Cardiac muscle cell (in vitro differentiated cells and primary cell): ENCODE measurements around the gene CDC40. TPM values are rescaled to one million over a fixed set of nuclear protein-coding genes. Genes with fewer than 3 reads are reported as not detected.

Experiments
- DNase-seq, 2 donors: peaks; one replicate each; pipeline versions ENCODE4 v3.0.0 to v3.0.0-alpha.2; 2010 to 2017; ENCODE audit warnings: low read depth in 1 of 2, low spot score in 1 of 2
- H3K27ac ChIP-seq: fragments of 200-600 bp; sonication (generic); 2 replicates; pipeline ENCODE4 v1.5.1; 2016
- H3K27me3 ChIP-seq: fragments of 200-600 bp; sonication (generic); 2 replicates; pipeline ENCODE4 v1.6.0; 2016; ENCODE audit warnings: control low read depth
- H3K36me3 ChIP-seq: fragments of 200-600 bp; sonication (generic); 2 replicates; pipeline ENCODE4 v1.5.1; 2016; ENCODE audit warnings: control low read depth
- H3K4me1 ChIP-seq: fragments of 200-600 bp; sonication (generic); 2 replicates; pipeline ENCODE4 v1.8.1; 2017; ENCODE audit warnings: low read depth, mild to moderate bottlenecking, mixed run types
- H3K4me3 ChIP-seq: fragments of 200-600 bp; sonication (generic); 2 replicates; pipeline ENCODE4 v1.5.1; 2016; ENCODE audit warnings: mild to moderate bottlenecking
- H3K9me3 ChIP-seq: fragments of 200-600 bp; sonication (generic); 2 replicates; pipeline ENCODE4 v1.5.1; 2017; ENCODE audit warnings: low read depth, mild to moderate bottlenecking, control low read depth
- polyA plus RNA-seq: library from polyadenylated mRNA; unstranded; fragments of >200 nt; fragmentation: Nextera tagmentation; extraction: Ambion mirVana; gene quantifications from 2 replicates; pipeline ENCODE4 v1.2.1, GENCODE V29; 2016
- total RNA-seq: library from RNA; depleted of rRNA; stranded (reverse); fragments of >200 nt; gene quantifications from 2 replicates; pipeline ENCODE4 v1.2.3, GENCODE V29; 2016
- TF ChIP-seq, protein P1 (sequence below): IDR thresholded peaks from 2 replicates; pipeline ENCODE4 v1.5.1; 2012; ENCODE audit warnings: low read depth, mild to moderate bottlenecking, low read length

Gene CDC40
- total and polyA plus RNA-seq, 2 experiments from 2014 or later, result 13.5 to 13.6 TPM

DNA sequence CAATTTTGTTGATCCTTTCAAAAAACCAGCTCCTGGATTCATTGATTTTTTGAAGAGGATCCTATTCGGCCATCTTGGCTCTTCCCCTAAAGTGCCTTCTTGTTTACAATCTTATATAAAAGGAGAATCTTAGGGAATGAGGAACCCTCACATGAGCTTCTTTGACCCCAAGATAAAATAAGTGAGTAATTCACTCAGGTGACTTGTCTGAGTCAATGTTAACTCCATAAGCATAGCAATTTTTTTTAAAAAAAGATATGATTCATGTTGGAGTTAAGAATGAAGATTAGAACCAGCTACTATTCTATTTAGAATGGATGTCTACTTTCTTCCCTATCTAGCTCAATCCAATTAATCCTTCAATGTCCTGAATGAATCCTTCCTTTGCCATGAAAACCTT is 21.7 kb upstream of the CDC40 start:
- no peak overlapping the region for H3K27ac ChIP-seq
- TF ChIP-seq, protein P1, sequence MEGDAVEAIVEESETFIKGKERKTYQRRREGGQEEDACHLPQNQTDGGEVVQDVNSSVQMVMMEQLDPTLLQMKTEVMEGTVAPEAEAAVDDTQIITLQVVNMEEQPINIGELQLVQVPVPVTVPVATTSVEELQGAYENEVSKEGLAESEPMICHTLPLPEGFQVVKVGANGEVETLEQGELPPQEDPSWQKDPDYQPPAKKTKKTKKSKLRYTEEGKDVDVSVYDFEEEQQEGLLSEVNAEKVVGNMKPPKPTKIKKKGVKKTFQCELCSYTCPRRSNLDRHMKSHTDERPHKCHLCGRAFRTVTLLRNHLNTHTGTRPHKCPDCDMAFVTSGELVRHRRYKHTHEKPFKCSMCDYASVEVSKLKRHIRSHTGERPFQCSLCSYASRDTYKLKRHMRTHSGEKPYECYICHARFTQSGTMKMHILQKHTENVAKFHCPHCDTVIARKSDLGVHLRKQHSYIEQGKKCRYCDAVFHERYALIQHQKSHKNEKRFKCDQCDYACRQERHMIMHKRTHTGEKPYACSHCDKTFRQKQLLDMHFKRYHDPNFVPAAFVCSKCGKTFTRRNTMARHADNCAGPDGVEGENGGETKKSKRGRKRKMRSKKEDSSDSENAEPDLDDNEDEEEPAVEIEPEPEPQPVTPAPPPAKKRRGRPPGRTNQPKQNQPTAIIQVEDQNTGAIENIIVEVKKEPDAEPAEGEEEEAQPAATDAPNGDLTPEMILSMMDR, result no peak
- no peaks in the 10 kb centered on the region for H3K27me3 ChIP-seq
- no peaks in the 10 kb centered on the region for H3K9me3 ChIP-seq
- no peak overlapping the region for H3K4me3 ChIP-seq
- DNase-seq, result no peak
- no peaks in the 10 kb centered on the region for H3K4me1 ChIP-seq
- no peaks in the 10 kb centered on the region for H3K36me3 ChIP-seq

DNA sequence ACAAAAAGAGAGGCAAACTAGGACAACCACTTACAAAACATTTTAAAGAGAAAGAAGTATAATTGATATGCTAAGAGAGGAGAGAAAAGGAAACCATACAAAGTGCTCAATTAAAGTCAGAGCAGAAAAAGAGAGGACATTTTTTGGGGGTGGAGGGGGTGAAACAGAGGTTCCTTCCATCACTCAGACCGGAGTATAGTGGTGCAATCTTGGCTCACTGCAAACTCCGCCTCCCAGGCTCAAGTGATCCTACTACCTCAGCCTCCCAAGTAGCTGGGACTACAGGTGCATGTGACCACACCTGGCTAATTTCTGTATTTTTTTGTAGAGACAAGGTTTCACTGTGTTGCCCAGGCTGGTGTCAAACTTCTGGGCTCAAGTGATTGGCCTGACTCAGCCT is 10.1 kb upstream of the CDC40 start:
- no peaks in the 10 kb centered on the region for H3K36me3 ChIP-seq
- no peak for DNase-seq
- no peaks in the 10 kb centered on the region for H3K27me3 ChIP-seq
- no peaks in the 10 kb centered on the region for H3K9me3 ChIP-seq
- H3K4me3 ChIP-seq, result no peak overlapping the region
- TF ChIP-seq, protein P1, result no peak
- H3K27ac ChIP-seq, result no peak overlapping the region
- H3K4me1 ChIP-seq, result peaks cover 7% of the 10 kb centered on the region

DNA sequence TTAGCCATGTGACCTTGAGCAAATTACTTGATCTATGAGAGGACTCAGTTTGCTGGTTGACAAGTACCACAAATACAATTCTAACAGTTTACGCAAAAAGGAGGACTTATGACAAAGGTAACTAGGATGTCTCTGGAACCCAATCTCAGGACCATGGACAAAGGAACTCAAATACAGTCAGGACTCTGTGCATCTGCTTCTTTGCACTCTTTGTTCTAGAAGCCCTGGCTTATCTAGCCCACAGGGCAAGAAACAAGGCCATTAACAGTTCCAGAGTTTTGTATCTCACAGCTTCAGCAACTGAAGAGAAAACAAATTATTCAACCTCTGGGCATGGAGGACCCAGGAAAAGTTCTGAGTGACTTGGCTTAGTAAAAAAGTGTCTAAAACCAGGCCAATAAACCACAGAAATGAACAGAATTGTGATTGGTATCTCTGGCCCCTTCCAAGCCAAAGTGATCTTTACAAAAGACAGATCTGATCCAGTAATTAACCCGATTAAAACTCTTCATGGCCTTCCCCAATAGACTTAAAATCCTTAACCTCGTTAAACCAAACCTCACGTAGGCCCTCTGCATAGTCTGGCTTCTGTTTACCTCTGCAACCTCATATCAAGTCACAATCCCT is 6.6 kb upstream of the CDC40 start:
- no peaks in the 10 kb centered on the region for H3K9me3 ChIP-seq
- H3K4me3 ChIP-seq, result no peak overlapping the region
- peaks cover 8% of the 10 kb centered on the region for H3K4me1 ChIP-seq
- no peaks in the 10 kb centered on the region for H3K36me3 ChIP-seq
- peak in 1 of 2 donors; percentile 35 for DNase-seq
- H3K27me3 ChIP-seq, result no peaks in the 10 kb centered on the region
- H3K27ac ChIP-seq, result no peak overlapping the region
- TF ChIP-seq, protein P1, result no peak

DNA sequence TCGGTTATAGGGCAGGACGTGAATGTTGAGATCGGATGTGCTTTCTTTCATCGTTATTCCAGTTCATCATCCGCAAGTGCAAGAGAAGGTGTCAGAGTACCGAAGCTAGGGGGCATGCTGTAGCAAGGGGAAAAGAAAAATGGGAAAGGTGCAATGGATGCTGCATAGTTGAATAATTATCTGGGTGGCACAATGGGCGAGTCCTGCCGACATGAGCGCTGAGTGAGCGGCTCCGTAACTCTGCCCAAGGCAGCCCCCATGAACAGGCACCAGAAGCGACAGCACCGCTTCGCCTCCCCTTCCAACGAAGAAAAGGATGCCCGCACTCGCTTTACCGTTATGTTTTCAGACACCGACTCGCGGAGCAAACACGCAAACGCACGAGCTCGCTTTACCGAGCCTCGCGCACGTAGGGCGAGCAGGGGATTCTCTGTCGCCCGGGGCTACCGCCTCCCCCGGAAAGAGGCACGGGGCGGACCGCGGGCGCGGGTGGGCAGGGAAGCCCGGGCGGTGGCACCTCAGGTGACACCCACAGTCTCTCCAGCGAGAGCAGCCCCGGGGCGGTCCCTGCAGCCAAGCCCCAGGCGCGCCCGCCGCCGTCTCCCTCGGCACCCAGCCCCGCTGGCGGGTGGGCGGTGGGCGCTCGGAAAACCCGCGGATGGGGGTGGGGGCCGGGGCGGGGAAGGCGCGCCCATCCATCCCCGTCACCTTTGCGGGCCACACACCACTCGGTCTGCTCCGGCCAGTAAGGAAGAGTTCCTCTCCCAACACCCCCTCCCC is 1.4 kb upstream of the CDC40 start:
- peak overlapping the region; percentile 91 for H3K4me3 ChIP-seq
- no peaks in the 10 kb centered on the region for H3K9me3 ChIP-seq
- H3K27ac ChIP-seq, result peak overlapping the region; percentile 98
- no peaks in the 10 kb centered on the region for H3K36me3 ChIP-seq
- H3K27me3 ChIP-seq, result no peaks in the 10 kb centered on the region
- peak; percentile 66 to 72 for DNase-seq
- TF ChIP-seq, protein P1, result peak; percentile 75
- H3K4me1 ChIP-seq, result peaks cover 19% of the 10 kb centered on the region

DNA sequence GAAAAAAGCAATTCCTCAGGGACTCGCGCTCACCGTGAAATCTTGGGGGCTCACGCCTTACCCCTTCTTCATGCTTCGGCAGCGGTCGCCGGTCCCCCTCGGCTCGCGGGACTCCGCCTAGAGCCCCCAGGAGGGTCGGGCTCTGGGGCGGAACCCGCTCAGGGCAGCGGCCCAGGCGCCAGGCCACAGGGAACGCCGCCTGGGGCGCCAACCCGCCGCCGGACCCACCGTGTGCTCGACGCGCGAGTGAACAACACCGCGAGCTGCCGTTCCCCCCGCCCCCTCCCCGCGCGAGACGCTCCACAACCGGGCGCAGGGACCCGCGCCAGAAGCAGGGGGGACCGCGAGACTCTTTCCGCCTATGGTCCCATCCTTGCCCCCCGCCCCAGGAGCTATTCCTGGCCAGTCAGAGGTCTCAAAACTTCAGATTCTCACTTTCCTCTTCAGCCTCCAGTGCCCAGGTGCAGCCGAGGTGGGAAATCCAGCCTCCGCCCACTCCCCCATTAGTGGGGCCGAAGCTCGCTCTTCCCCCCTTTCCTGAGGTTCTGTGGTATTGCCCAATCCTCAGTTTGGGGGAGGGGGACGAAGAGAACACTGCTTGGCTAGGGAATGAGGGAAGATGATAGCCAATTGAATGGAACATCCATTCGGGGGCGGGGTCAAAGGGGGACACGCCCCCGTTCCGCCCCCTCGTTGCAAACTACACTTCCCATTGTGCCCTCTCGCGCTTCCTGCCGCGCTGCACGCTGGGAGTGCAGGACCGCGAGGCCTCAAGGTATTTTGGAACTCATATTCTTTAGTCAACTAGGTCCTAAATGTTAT is 610 bp upstream of the CDC40 start, which contains the start of gene WASF1:
Gene WASF1 (minus strand): TSS at position 265 of the 822 bp plus-strand sequence. CDS start 52,069 bp downstream, outside the sequence.
- TF ChIP-seq, protein P1, result no peak
- no peaks in the 10 kb centered on the region for H3K9me3 ChIP-seq
- no peaks in the 10 kb centered on the region for H3K27me3 ChIP-seq
- peak within 1 kb of the TSS; percentile 98 for H3K27ac ChIP-seq
- DNase-seq, result peak; percentile 97 to 99
- H3K4me3 ChIP-seq, result peak within 1 kb of the TSS; percentile 91
- H3K36me3 ChIP-seq, result no peaks in the 10 kb centered on the region
- H3K4me1 ChIP-seq, result peaks cover 19% of the 10 kb centered on the region
